CD4-positive, CD25-positive, alpha-beta regulatory T cell (primary cell): ENCODE measurements around the gene ZCCHC17. TPM values are rescaled to one million over a fixed set of nuclear protein-coding genes. Genes with fewer than 3 reads are reported as not detected.

ENCODE experiments used
- ATAC-seq, 2 donors: fragments of 150-1000 bp; cut with Tn5 transposase; one replicate each; pipeline ENCODE4 v1.10.0; 2021; ENCODE audit warnings: low read depth in 2 of 2, moderate number of reproducible peaks in 2 of 2, moderate library complexity in 1 of 2
- DNase-seq, 3 donors: peaks; one replicate each; pipeline versions ENCODE4 v3.0.0 to v3.0.0-alpha.2; 2012 to 2022; ENCODE audit warnings: mixed read lengths in 1 of 3
- H3K27ac ChIP-seq: one replicate; pipeline ENCODE4 v1.7.0; 2013; ENCODE audit warnings: mild to moderate bottlenecking, low read length; ENCODE audit not compliant: insufficient read depth, poor library complexity, severe bottlenecking
- H3K27me3 ChIP-seq: one replicate; pipeline ENCODE4 v1.7.0; 2013; ENCODE audit warnings: low read length; ENCODE audit not compliant: control insufficient read depth, insufficient read depth
- H3K36me3 ChIP-seq: one replicate; pipeline ENCODE4 v1.7.0; 2013; ENCODE audit warnings: mild to moderate bottlenecking, low read length, moderate library complexity; ENCODE audit not compliant: control insufficient read depth, insufficient read depth
- H3K4me1 ChIP-seq: 2 replicates; pipeline ENCODE4 v1.7.0; 2013; ENCODE audit warnings: mild to moderate bottlenecking, low read length; ENCODE audit not compliant: insufficient read depth, control insufficient read depth, poor library complexity, severe bottlenecking
- H3K4me3 ChIP-seq: one replicate; pipeline ENCODE4 v1.7.0; 2013; ENCODE audit warnings: low read depth, mild to moderate bottlenecking, low read length, moderate library complexity
- H3K9me3 ChIP-seq, 2 experiments: 1 replicate in 1 of 2; 2 replicates in 1 of 2; pipeline ENCODE4 v1.7.0; 2013; ENCODE audit warnings: low read length in 2 of 2, mild to moderate bottlenecking in 1 of 2, moderate library complexity in 1 of 2; ENCODE audit not compliant: control insufficient read depth in 2 of 2
- H3K27ac Mint-ChIP-seq, 3 donors: one replicate each; pipeline ENCODE4 v1.8.0; 2020 to 2022; ENCODE audit warnings: mild to moderate bottlenecking in 3 of 3, mixed read lengths in 3 of 3, moderate library complexity in 2 of 3
- H3K27me3 Mint-ChIP-seq: one replicate; pipeline ENCODE4 v1.8.0; 2022; ENCODE audit warnings: mild to moderate bottlenecking, mixed read lengths
- H3K36me3 Mint-ChIP-seq: one replicate; pipeline ENCODE4 v1.8.0; 2020; ENCODE audit warnings: mixed read lengths
- H3K4me1 Mint-ChIP-seq, 4 donors: one replicate each; pipeline ENCODE4 v1.8.0; 2020 to 2022; ENCODE audit warnings: mixed read lengths in 4 of 4, mild to moderate bottlenecking in 1 of 4
- H3K4me3 Mint-ChIP-seq, 4 donors: one replicate each; pipeline ENCODE4 v1.8.0; 2020 to 2022; ENCODE audit warnings: mild to moderate bottlenecking in 4 of 4, mixed read lengths in 4 of 4, moderate library complexity in 3 of 4
- H3K9me3 Mint-ChIP-seq, 7 donors: one replicate each; pipeline ENCODE4 v1.8.0; 2020 to 2022; ENCODE audit warnings: mixed read lengths in 7 of 7, mild to moderate bottlenecking in 3 of 7, moderate library complexity in 2 of 7
- polyA plus RNA-seq, 4 donors: library from polyadenylated mRNA; unstranded; fragments of 300-500 nt; fragmentation: Illumina TruSeq; gene quantifications; one replicate each; pipeline ENCODE4 v1.2.3, GENCODE V29; 2021
- total RNA-seq: library from RNA; stranded (reverse); gene quantifications from one replicate; pipeline ENCODE4 v1.2.3, GENCODE V29; 2022

The ZCCHC17 gene
- total and polyA plus RNA-seq, 5 donors from 2014 or later = 14.3 to 58.6 (median 45.8) TPM

DNA sequence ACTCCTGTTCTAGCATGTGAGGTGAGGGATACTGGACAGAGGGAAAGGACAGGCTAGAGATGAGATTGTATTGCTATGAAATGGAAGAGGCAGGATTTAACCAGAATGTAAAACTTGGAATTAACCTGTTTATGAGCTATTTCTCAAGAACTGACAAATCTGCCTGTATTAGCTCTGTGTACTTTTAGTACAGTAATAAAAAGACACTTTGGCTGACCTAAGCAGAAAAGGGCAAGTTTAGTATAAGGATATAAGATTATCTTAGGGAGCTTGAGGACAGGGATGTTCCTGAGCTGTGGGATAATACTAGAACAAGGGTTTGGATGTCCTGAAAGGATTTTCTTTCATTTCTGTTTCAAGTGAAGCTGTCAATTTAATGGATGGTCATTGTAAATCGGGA is 11.2 kb downstream of the ZCCHC17 start:
- Mint-ChIP-seq H3K36me3 (peaks cover 42% of the 10 kb centered on the region), H3K4me3 (no peak overlapping the region), H3K27me3 (no peaks in the 10 kb centered on the region), H3K9me3 (no peaks in the 10 kb centered on the region), H3K4me1 (peaks cover 13 to 26% (median 21%) of the 10 kb centered on the region in 4 donors), H3K27ac (peak overlapping the region in 1 of 3 donors; percentile 4)
- ATAC-seq (no peak), DNase-seq (no peak)
- Histone ChIP-seq H3K27ac (no peak overlapping the region), H3K36me3 (peaks cover 23% of the 10 kb centered on the region), H3K4me1 (no peaks in the 10 kb centered on the region), H3K9me3 (no peaks in the 10 kb centered on the region), H3K27me3 (no peaks in the 10 kb centered on the region), H3K4me3 (no peak overlapping the region)

DNA sequence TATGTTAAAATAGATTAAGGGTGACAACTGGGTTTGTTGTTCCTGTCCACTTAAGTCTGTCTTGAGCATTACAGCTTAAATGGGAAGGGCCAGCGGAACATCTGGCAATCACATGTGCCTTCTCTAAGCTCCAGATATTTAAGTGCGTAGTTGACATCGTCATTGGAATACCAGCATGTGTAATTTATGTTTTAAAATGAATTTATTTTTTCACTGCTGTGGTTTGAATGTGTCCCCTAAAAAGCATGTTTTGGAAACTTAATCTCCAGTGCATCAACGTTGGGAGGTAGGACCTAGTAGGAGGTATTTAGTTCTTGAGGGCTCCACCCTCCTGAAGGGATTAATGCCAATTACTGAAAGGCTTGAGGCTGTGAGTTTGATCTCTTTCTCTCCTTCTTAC is 13.4 kb downstream of the ZCCHC17 start:
- H3K4me1 Mint-ChIP-seq = peaks cover 8 to 19% (median 13%) of the 10 kb centered on the region in 4 donors
- H3K27me3 ChIP-seq = no peaks in the 10 kb centered on the region
- no peak overlapping the region for H3K27ac ChIP-seq
- peaks cover 31% of the 10 kb centered on the region for H3K36me3 ChIP-seq
- H3K27me3 Mint-ChIP-seq = no peaks in the 10 kb centered on the region
- ATAC-seq = no peak
- H3K4me3 ChIP-seq = no peak overlapping the region
- H3K9me3 Mint-ChIP-seq = no peaks in the 10 kb centered on the region
- H3K4me1 ChIP-seq = no peaks in the 10 kb centered on the region
- no peak overlapping the region for H3K4me3 Mint-ChIP-seq
- no peaks in the 10 kb centered on the region for H3K9me3 ChIP-seq
- DNase-seq = no peak
- no peak overlapping the region for H3K27ac Mint-ChIP-seq
- peaks cover 43% of the 10 kb centered on the region for H3K36me3 Mint-ChIP-seq

DNA sequence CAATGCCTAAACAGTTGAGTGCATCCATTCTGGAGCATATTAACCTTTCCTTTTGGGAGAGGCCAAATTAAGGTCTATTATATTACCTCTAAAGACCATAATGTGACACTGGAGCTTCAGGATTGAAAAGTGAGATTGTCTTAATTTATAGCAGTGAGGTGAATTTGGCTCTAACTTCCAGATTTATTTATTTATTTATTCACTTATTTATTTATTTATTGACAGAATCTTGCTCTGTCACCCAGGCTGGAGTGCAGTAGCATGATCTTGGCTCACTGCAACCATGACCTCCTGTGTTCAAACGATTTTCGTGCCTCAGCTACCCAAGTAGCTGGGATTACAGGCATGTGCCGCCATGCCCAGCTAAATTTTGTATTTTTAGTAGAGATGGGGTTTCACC is 19.1 kb downstream of the ZCCHC17 start:
- Histone ChIP-seq H3K27me3 (no peaks in the 10 kb centered on the region), H3K36me3 (peaks cover 64% of the 10 kb centered on the region), H3K4me1 (no peaks in the 10 kb centered on the region), H3K9me3 (no peaks in the 10 kb centered on the region), H3K27ac (no peak overlapping the region), H3K4me3 (no peak overlapping the region)
- Mint-ChIP-seq H3K4me1 (peaks cover 0 to 7% (median 1%) of the 10 kb centered on the region in 4 donors), H3K9me3 (no peaks in the 10 kb centered on the region), H3K36me3 (peaks cover 47% of the 10 kb centered on the region), H3K27me3 (no peaks in the 10 kb centered on the region), H3K27ac (no peak overlapping the region), H3K4me3 (no peak overlapping the region)
- DNase-seq (no peak), ATAC-seq (no peak)

DNA sequence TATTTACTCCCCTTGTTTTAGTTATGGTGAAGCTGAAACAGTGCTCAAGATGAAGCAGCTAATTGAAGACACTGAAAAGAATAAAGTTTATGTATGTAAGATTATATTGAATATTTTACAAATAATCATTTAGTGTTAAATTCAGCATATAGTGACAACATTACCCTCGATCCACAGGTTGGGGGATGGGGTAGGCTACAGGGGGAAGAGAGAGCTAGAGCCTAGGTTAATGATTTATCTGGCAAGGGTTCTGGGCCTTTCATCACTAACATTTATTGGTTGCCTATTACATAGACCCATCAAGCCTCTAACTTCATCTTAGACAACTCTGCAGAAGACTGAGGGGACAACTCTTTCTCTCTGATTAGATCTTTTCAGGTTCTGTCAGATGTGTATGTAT is 21.3 kb downstream of the ZCCHC17 start:
- Histone ChIP-seq H3K9me3 (no peaks in the 10 kb centered on the region), H3K27ac (no peak overlapping the region), H3K4me1 (no peaks in the 10 kb centered on the region), H3K27me3 (no peaks in the 10 kb centered on the region), H3K4me3 (no peak overlapping the region), H3K36me3 (peaks cover 54% of the 10 kb centered on the region)
- Mint-ChIP-seq H3K36me3 (peaks cover 50% of the 10 kb centered on the region), H3K27ac (no peak overlapping the region), H3K27me3 (no peaks in the 10 kb centered on the region), H3K4me1 (no peaks in the 10 kb centered on the region), H3K4me3 (no peak overlapping the region), H3K9me3 (no peaks in the 10 kb centered on the region)
- DNase-seq = no peak
- no peak for ATAC-seq

DNA sequence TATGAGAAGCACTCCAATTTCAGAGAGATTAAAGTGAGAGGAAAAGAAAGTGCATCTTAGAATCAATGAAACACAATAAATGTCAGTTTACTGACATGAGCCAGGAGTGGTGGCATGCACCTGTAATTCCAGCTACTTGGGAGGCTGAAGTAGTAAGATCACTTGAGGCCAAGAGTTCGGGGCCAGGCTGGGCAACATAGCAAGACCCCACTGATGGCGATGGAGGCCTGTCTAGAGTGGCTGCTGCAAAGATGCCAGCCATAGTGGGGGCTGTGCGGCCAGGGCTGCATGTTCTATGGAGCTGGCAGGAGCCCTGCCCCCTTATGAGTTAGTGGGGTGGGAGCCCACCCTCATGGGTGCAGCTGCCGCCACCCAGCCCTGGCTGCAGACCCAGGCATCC is 27.3 kb downstream of the ZCCHC17 start:
- no peak overlapping the region for H3K4me3 Mint-ChIP-seq
- no peaks in the 10 kb centered on the region for H3K4me1 ChIP-seq
- peaks cover 38% of the 10 kb centered on the region for H3K36me3 Mint-ChIP-seq

DNA sequence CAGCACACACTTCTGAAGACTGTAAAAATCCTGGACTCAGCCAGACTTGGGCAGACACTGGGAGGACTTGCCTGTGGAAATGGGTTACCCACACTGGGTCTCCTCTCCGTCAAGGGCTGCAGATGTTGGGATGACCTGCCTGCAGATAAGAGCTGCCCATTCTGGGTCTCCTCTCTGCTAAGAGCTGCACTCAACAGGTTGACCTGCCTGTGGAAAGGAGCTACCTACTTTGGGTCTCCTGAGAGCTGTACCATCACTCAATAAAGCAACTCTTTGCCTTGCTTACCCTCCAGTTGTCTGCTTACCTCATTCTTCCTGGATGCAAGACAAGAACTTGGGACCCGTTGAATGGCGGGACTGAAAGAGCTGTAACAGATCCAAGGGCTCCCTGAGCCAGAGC is 28.2 kb downstream of the ZCCHC17 start:
- Histone ChIP-seq H3K9me3 (no peaks in the 10 kb centered on the region), H3K27me3 (no peaks in the 10 kb centered on the region), H3K4me1 (no peaks in the 10 kb centered on the region), H3K36me3 (peaks cover 16% of the 10 kb centered on the region), H3K4me3 (no peak overlapping the region), H3K27ac (no peak overlapping the region)
- Mint-ChIP-seq H3K27me3 (no peaks in the 10 kb centered on the region), H3K36me3 (peaks cover 34% of the 10 kb centered on the region), H3K9me3 (no peaks in the 10 kb centered on the region), H3K4me3 (no peak overlapping the region), H3K4me1 (peaks cover 0 to 3% (median 0%) of the 10 kb centered on the region in 4 donors), H3K27ac (no peak overlapping the region)
- DNase-seq (no peak), ATAC-seq (no peak)

More for the DNA sequence above, 27.3 kb downstream of the ZCCHC17 start:
- Mint-ChIP-seq H3K9me3 (no peaks in the 10 kb centered on the region), H3K27me3 (no peaks in the 10 kb centered on the region), H3K4me1 (no peaks in the 10 kb centered on the region), H3K27ac (no peak overlapping the region)
- H3K27me3 ChIP-seq = no peaks in the 10 kb centered on the region
- DNase-seq (no peak), ATAC-seq (no peak)
- no peak overlapping the region for H3K27ac ChIP-seq
- H3K9me3 ChIP-seq = no peaks in the 10 kb centered on the region
- H3K4me3 ChIP-seq = no peak overlapping the region
- peaks cover 22% of the 10 kb centered on the region for H3K36me3 ChIP-seq

DNA sequence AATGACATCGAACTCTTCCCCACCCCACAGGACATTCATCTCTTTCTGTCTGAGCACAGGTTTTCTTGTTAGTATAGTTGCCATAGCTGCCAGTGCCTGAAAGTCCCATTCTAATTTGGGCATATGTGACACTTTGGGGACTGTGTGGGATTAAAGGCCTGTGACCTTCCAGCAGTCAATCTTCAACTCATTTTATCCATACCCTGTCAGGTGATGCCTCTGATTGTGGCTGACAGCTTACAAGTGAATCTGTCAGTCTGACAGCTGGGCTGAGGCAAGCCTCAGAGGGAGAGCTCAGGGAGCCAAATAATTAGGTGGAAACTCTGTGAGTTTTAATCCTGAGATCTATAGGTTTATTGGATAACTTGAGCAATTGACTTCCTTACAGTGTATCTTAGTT is 29.6 kb downstream of the ZCCHC17 start:
- no peaks in the 10 kb centered on the region for H3K9me3 Mint-ChIP-seq
- H3K4me1 Mint-ChIP-seq = peaks cover 0 to 4% (median 0%) of the 10 kb centered on the region in 4 donors
- H3K27ac Mint-ChIP-seq = no peak overlapping the region
- ATAC-seq (no peak), DNase-seq (no peak)
- H3K27ac ChIP-seq = no peak overlapping the region
- H3K27me3 Mint-ChIP-seq = no peaks in the 10 kb centered on the region
- no peaks in the 10 kb centered on the region for H3K27me3 ChIP-seq
- no peaks in the 10 kb centered on the region for H3K9me3 ChIP-seq
- H3K4me3 Mint-ChIP-seq = no peak overlapping the region
- H3K4me3 ChIP-seq = no peak overlapping the region
- no peaks in the 10 kb centered on the region for H3K4me1 ChIP-seq
- H3K36me3 Mint-ChIP-seq = peaks cover 25% of the 10 kb centered on the region
- peaks cover 7% of the 10 kb centered on the region for H3K36me3 ChIP-seq

DNA sequence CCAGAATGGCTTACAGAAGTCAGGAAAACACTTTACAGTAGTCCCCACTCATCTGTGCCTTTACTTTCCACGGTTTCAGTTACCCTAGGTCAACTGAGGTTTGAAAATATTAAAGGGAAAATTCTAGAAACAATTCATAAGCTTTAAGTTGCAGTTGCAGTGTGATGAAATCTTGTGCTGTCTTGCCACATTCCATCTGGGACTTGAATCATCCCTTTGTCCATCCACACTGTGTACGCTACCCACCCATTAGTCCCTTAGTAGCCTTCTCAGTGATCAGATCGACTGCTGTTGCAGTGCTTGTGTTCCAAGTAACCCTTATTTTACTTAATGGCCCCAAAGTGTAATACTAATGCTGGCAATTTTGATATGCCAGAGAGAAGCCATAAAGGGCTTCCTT is 30.5 kb downstream of the ZCCHC17 start:
- H3K4me3 Mint-ChIP-seq = no peak overlapping the region
- Histone ChIP-seq H3K4me3 (no peak overlapping the region), H3K27ac (no peak overlapping the region), H3K36me3 (peaks cover 7% of the 10 kb centered on the region), H3K4me1 (no peaks in the 10 kb centered on the region), H3K9me3 (no peaks in the 10 kb centered on the region), H3K27me3 (no peaks in the 10 kb centered on the region)
- H3K27me3 Mint-ChIP-seq = no peaks in the 10 kb centered on the region
- peaks cover 0 to 4% (median 0%) of the 10 kb centered on the region in 4 donors for H3K4me1 Mint-ChIP-seq
- H3K9me3 Mint-ChIP-seq = no peaks in the 10 kb centered on the region
- H3K36me3 Mint-ChIP-seq = peaks cover 22% of the 10 kb centered on the region
- DNase-seq = no peak
- H3K27ac Mint-ChIP-seq = no peak overlapping the region
- ATAC-seq = no peak
